ENCODE measurements around the gene EFEMP2.
"Not testable (repeated sequence)": the region's sequence is repeated elsewhere in the genome, so short reads cannot be mapped to it uniquely, and the experiment has no call there.

The EFEMP2 gene

GRCh38 chr11:65894034-65894591, 21.5 kb upstream of the EFEMP2 start:
- Histone ChIP-seq H2AFZ (ENCODE audit: low read depth, low read length, severe bottlenecking) (peak overlapping the region; percentile 42), H3K4me2 (ENCODE audit: low read depth, low read length, poor library complexity, severe bottlenecking) (peak overlapping the region; percentile 93), H3F3A (ENCODE audit: insufficient read depth) (peaks cover 26% of the 10 kb centered on the region), H3K9me2 (replicated peaks; ENCODE audit: insufficient read depth, low read length) (no peaks in the 10 kb centered on the region), H4K20me1 (ENCODE audit: low read depth, low read length) (no peaks in the 10 kb centered on the region), H3K27me3 (ENCODE audit: low read length) (no peaks in the 10 kb centered on the region), H3K36me3 (ENCODE audit: low read length) (no peaks in the 10 kb centered on the region), H3K4me3 (ENCODE audit: insufficient read depth, low read length, poor library complexity, severe bottlenecking) (peak overlapping the region; percentile 36), H3K9ac (ENCODE audit: low read length) (peak overlapping the region; percentile 56), H3K79me2 (ENCODE audit: insufficient read depth, low read length) (peaks cover 12% of the 10 kb centered on the region), H3K9me3 (ENCODE audit: insufficient read depth, low read length) (no peaks in the 10 kb centered on the region), H3K27ac (ENCODE audit: low read depth, low read length) (0 out of 2 replicates have a peak overlapping the region, but pooled peaks have one; percentile 52)
- no peak for TF ChIP-seq CTCF (IDR thresholded peaks at IDR 0.05; ENCODE audit: insufficient read depth, low read length, poor library complexity, severe bottlenecking)
- no peak for TF ChIP-seq EZH2phosphoT487 (conservative IDR thresholded peaks at IDR 0.05; ENCODE audit: low read length)

DNA sequence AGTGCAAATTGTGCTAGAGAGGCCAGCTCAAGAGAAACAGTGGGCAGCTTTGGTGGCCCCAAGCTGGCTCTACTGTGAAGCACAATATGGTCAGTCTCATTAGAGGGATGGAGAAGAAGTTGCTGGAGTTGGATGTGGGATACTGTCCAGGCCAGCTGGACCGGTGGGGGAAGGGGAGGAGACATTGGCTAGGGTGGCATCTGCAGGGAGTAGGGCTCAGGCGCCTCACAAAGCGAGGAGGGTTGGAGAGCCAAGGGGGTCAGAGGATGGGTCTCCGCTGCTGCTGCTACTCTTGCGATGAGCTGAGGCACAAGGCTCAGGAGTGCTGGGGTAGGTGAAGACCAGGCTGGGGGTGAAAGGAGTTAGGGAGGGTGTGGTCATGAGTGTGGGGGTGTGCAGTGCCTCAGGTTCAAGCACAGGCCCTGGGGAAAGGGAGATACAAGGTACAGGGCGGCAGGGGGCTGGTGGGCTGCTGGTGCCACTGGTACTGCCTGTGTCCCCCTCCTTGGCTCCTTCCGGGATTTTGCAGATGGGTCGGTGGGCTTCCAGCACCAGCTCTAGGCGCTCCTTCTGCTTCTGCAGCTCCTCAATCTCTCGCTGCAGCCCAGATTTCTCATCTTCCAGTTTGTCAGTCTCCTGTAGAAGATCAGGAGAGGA, 20.2 kb upstream of the EFEMP2 start:
- no peaks in the 10 kb centered on the region for H3K9me2 ChIP-seq (replicated peaks; ENCODE audit: insufficient read depth, low read length)
- H3K27me3 ChIP-seq (ENCODE audit: low read length) = no peaks in the 10 kb centered on the region
- H3K27ac ChIP-seq (ENCODE audit: low read depth, low read length) = peak overlapping the region; percentile 77
- H2AFZ ChIP-seq (ENCODE audit: low read depth, low read length, severe bottlenecking) = no peak overlapping the region
- no peaks in the 10 kb centered on the region for H3K9me3 ChIP-seq (ENCODE audit: insufficient read depth, low read length)
- H3K4me2 ChIP-seq (ENCODE audit: low read depth, low read length, poor library complexity, severe bottlenecking) = peak overlapping the region; percentile 93
- TF ChIP-seq EZH2phosphoT487 (conservative IDR thresholded peaks at IDR 0.05; ENCODE audit: low read length) (no peak), CTCF (IDR thresholded peaks at IDR 0.05; ENCODE audit: insufficient read depth, low read length, poor library complexity, severe bottlenecking) (no peak)
- H4K20me1 ChIP-seq (ENCODE audit: low read depth, low read length) = no peaks in the 10 kb centered on the region
- peak overlapping the region; percentile 93; the same call in 1 of the 2 replicates for H3K9ac ChIP-seq (ENCODE audit: low read length)
- H3K36me3 ChIP-seq (ENCODE audit: low read length) = no peaks in the 10 kb centered on the region
- H3F3A ChIP-seq (ENCODE audit: insufficient read depth) = peaks cover 31% of the 10 kb centered on the region
- peaks cover 14% of the 10 kb centered on the region for H3K79me2 ChIP-seq (ENCODE audit: insufficient read depth, low read length)
- peak overlapping the region; percentile 7 for H3K4me3 ChIP-seq (ENCODE audit: insufficient read depth, low read length, poor library complexity, severe bottlenecking)

DNA sequence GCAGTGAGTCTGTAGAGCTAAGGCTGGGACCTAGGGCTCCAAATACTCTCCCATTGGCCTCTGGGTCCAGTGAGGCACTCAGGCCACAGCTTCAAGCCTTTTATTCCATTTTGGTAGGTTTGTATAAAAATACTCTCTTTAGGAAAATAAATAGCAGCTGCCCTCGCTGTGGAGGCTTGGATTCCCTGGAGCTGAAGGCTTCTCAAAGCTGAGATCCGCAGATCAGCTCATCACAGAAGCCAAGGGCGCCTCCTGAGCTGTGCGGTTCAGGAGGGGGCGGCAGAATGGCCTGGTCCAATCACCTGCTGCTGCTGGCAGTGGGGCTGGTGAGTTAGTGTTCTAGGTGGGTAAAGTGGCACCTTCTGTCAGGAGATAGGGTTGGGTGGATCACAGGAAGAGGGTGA, 19.5 kb upstream of the EFEMP2 start:
- H3K27me3 ChIP-seq (ENCODE audit: low read length); H2AFZ ChIP-seq (ENCODE audit: low read depth, low read length, severe bottlenecking); H4K20me1 ChIP-seq (ENCODE audit: low read depth, low read length); H3K9me3 ChIP-seq (ENCODE audit: insufficient read depth, low read length); H3K9me2 ChIP-seq (replicated peaks; ENCODE audit: insufficient read depth, low read length); H3K36me3 ChIP-seq (ENCODE audit: low read length): not testable (repeated sequence)
- Histone ChIP-seq H3K27ac (ENCODE audit: low read depth, low read length) (peak overlapping the region; percentile 77), H3K79me2 (ENCODE audit: insufficient read depth, low read length) (peaks cover 18% of the 10 kb centered on the region), H3K4me2 (ENCODE audit: low read depth, low read length, poor library complexity, severe bottlenecking) (peak overlapping the region; percentile 93), H3F3A (ENCODE audit: insufficient read depth) (peaks cover 31% of the 10 kb centered on the region), H3K9ac (ENCODE audit: low read length) (peak overlapping the region; percentile 93), H3K4me3 (ENCODE audit: insufficient read depth, low read length, poor library complexity, severe bottlenecking) (peak overlapping the region; percentile 85)
- TF ChIP-seq CTCF (IDR thresholded peaks at IDR 0.05; ENCODE audit: insufficient read depth, low read length, poor library complexity, severe bottlenecking) = peak; percentile 7
